Myometrial cell (primary cell): ENCODE data around the gene ZNF496. TPM values are rescaled to one million over a fixed set of nuclear protein-coding genes. Genes with fewer than 3 reads are reported as not detected.

Experiments
- total RNA-seq: library from RNA; depleted of rRNA; stranded (reverse); fragments of >200 nt; gene quantifications from 2 replicates; pipeline ENCODE4 v1.2.3, GENCODE V29; 2015

ZNF496 gene
- 13.3 and 43.1 TPM in 2 replicates for total RNA-seq

GRCh38 chr1:247331525-247332214 lies at the start of gene ZNF496:
Gene ZNF496 (minus strand): TSS chr1:247331867. CDS start chr1:247329578, 2,289 bp downstream.

GRCh38 chr1:247255772-247256171 lies 75.9 kb downstream of the ZNF496 start, which contains the start of gene VN1R5:
Gene VN1R5 (plus strand): TSS chr1:247256072.

Other genes with a start within 250 kb of the ZNF496 start
- gene ZNF669, start 227.5 kb downstream of the ZNF496 start, total RNA-seq = 4.9 and 7.1 TPM in 2 replicates
- 8.1 and 12.2 TPM in 2 replicates for gene ZNF124, start 159.8 kb downstream of the ZNF496 start, total RNA-seq
- not detected in 2 replicates for gene VN1R5, start 75.8 kb downstream of the ZNF496 start, total RNA-seq
- gene NLRP3, start 84.3 kb upstream of the ZNF496 start, total RNA-seq = 0.18 TPM in 1 of 2 replicates, not detected in the other
- not detected in 2 replicates for gene OR2B11, start 126.2 kb upstream of the ZNF496 start, total RNA-seq
- not detected in 2 replicates for gene OR2C3, start 204.6 kb upstream of the ZNF496 start, total RNA-seq
- gene GCSAML, start 217.3 kb upstream of the ZNF496 start, total RNA-seq = not detected in 2 replicates